A549 (cell line): Measurements from ENCODE around the gene SKP1.

ENCODE experiments used
- CBX8 ChIP-seq: fragments of 200-600 bp; sonication (generic); IDR thresholded peaks from 2 replicates; pipeline ENCODE4 v1.6.1; 2016
- CHD4 ChIP-seq: fragments of 200-600 bp; sonication (generic); IDR thresholded peaks from 2 replicates; pipeline ENCODE4 v1.6.1; 2016; ENCODE audit warnings: antibody characterized with exemption, mild to moderate bottlenecking, borderline replicate concordance
- EHMT2 ChIP-seq: fragments of 200-600 bp; sonication (generic); IDR thresholded peaks from 2 replicates; pipeline ENCODE4 v1.6.1; 2016; ENCODE audit warnings: antibody characterized with exemption, low read depth, mild to moderate bottlenecking, moderate library complexity
- EP300 ChIP-seq, 2 experiments: fragments of >200 bp; sonication (Bioruptor Twin); formaldehyde crosslinking; IDR thresholded peaks; 2 replicates in 1 of 2; 3 replicates in 1 of 2; pipeline ENCODE4 v1.6.1; 2016 to 2017
- HOXA7 ChIP-seq: fragments of 250-450 bp; sonication (Bioruptor Pico); IDR thresholded peaks from 2 replicates; pipeline ENCODE4 v1.5.0; 2020; ENCODE audit warnings: mild to moderate bottlenecking, moderate library complexity
- JUN ChIP-seq, 2 experiments: fragments of >200 bp; sonication (Bioruptor Twin); formaldehyde crosslinking; IDR thresholded peaks; 2 replicates in 1 of 2; 3 replicates in 1 of 2; pipeline ENCODE4 v1.6.1; 2016 to 2017
- NR3C1 ChIP-seq: fragments of >200 bp; sonication (Bioruptor Twin); formaldehyde crosslinking; IDR thresholded peaks from 3 replicates; pipeline ENCODE4 v1.6.1; 2017
- POLR2A ChIP-seq: IDR thresholded peaks from 2 replicates; pipeline ENCODE4 v1.6.1; 2012; ENCODE audit warnings: mild to moderate bottlenecking, low read length
- RAD21 ChIP-seq, 2 experiments: fragments of >200 bp in 1 of 2; sonication (Bioruptor Twin) in 1 of 2; formaldehyde crosslinking in 1 of 2; IDR thresholded peaks in 1 of 2; conservative IDR thresholded peaks in 1 of 2; 2 replicates in 1 of 2; 3 replicates in 1 of 2; pipeline ENCODE4 v1.6.1; 2012 to 2018; ENCODE audit warnings: inconsistent platforms in 1 of 2
- RCOR1 ChIP-seq: fragments of 150-350 bp; IDR thresholded peaks from 2 replicates; pipeline ENCODE4 v1.6.1; 2014; ENCODE audit warnings: antibody characterized with exemption, low read length, low read depth
- REST ChIP-seq: fragments of 200-600 bp; sonication (generic); IDR thresholded peaks from 2 replicates; pipeline ENCODE4 v1.6.1; 2016; ENCODE audit warnings: antibody characterized with exemption, mild to moderate bottlenecking, moderate library complexity
- TF ChIP-seq, protein P1 (sequence below): fragments of >200 bp; sonication (Bioruptor Twin); formaldehyde crosslinking; IDR thresholded peaks from 3 replicates; pipeline ENCODE4 v1.5.1; 2016

- TF ChIP-seq, protein P1, sequence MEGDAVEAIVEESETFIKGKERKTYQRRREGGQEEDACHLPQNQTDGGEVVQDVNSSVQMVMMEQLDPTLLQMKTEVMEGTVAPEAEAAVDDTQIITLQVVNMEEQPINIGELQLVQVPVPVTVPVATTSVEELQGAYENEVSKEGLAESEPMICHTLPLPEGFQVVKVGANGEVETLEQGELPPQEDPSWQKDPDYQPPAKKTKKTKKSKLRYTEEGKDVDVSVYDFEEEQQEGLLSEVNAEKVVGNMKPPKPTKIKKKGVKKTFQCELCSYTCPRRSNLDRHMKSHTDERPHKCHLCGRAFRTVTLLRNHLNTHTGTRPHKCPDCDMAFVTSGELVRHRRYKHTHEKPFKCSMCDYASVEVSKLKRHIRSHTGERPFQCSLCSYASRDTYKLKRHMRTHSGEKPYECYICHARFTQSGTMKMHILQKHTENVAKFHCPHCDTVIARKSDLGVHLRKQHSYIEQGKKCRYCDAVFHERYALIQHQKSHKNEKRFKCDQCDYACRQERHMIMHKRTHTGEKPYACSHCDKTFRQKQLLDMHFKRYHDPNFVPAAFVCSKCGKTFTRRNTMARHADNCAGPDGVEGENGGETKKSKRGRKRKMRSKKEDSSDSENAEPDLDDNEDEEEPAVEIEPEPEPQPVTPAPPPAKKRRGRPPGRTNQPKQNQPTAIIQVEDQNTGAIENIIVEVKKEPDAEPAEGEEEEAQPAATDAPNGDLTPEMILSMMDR = no peak
- TF ChIP-seq EP300 (IDR thresholded peaks at IDR 0.05) (no peak), NR3C1 (no peak), EHMT2 (no peak), CHD4 (no peak), CBX8 (no peak), RCOR1 (no peak), REST (no peak), POLR2A (no peak), HOXA7 (CRISPR knock-in tag) (no peak), JUN (IDR thresholded peaks at IDR 0.05) (no peak), RAD21 (conservative IDR thresholded peaks at IDR 0.05 in 1 of 2, IDR thresholded peaks at IDR 0.05 in 1 of 2) (no peak)
These were observed 36.8 kb downstream of the SKP1 start for GRCh38 chr5:134139891-134140469.
